DND-41 (cell line): ENCODE results near the gene VSIG10L2.

Experiments used
- CTCF ChIP-seq: IDR thresholded peaks from 2 replicates; pipeline ENCODE4 v1.5.1; 2012; ENCODE audit warnings: borderline replicate concordance, low read length, moderate library complexity, mild to moderate bottlenecking; ENCODE audit not compliant: poor library complexity, severe bottlenecking; ENCODE audit errors: extremely low read depth
- EZH2 ChIP-seq: IDR thresholded peaks from 3 replicates; pipeline ENCODE4 v1.6.1; 2012; ENCODE audit warnings: borderline replicate concordance, low read depth, mild to moderate bottlenecking, moderate library complexity, low read length, inconsistent platforms; ENCODE audit not compliant: severe bottlenecking

GRCh38 chr11:125998267-125998666 is 52.4 kb downstream of the VSIG10L2 start:
- TF ChIP-seq CTCF (no peak), EZH2 (no peak)
